Activated naive CD8-positive, alpha-beta T cell treated with anti-CD3 and anti-CD28 coated beads, Interleukin-2, amount 50 U/mL, for 24 hours (primary cell): ENCODE data around the gene PERM1.

Experiments used
- ATAC-seq: fragments of 150-1000 bp; cut with Tn5 transposase; one replicate; pipeline ENCODE4 v1.10.0; 2021
- DNase-seq: peaks from one replicate; pipeline ENCODE4 v3.0.0; 2021
- H3K27ac Mint-ChIP-seq: one replicate; pipeline ENCODE4 v1.8.0; 2021; ENCODE audit warnings: mild to moderate bottlenecking, mixed read lengths
- H3K27me3 Mint-ChIP-seq: one replicate; pipeline ENCODE4 v1.8.0; 2021; ENCODE audit warnings: mixed read lengths
- H3K36me3 Mint-ChIP-seq: one replicate; pipeline ENCODE4 v1.8.0; 2021; ENCODE audit warnings: low read depth, mixed read lengths
- H3K4me1 Mint-ChIP-seq: one replicate; pipeline ENCODE4 v1.8.0; 2021; ENCODE audit warnings: mixed read lengths
- H3K4me3 Mint-ChIP-seq: one replicate; pipeline ENCODE4 v1.8.0; 2021; ENCODE audit warnings: mild to moderate bottlenecking, moderate library complexity, mixed read lengths
- H3K9me3 Mint-ChIP-seq: one replicate; pipeline ENCODE4 v1.8.0; 2021; ENCODE audit warnings: mixed read lengths

PERM1 gene

GRCh38 chr1:928825-929661, 52.9 kb downstream of the PERM1 start:
- peaks cover 2% of the 10 kb centered on the region for H3K4me1 Mint-ChIP-seq
- H3K27me3 Mint-ChIP-seq: peaks cover 35% of the 10 kb centered on the region
- H3K36me3 Mint-ChIP-seq: no peaks in the 10 kb centered on the region
- DNase-seq: no peak
- no peaks in the 10 kb centered on the region for H3K9me3 Mint-ChIP-seq
- no peak overlapping the region for H3K27ac Mint-ChIP-seq
- ATAC-seq: no peak
- no peak overlapping the region for H3K4me3 Mint-ChIP-seq

GRCh38 chr1:927748-928147, 54.1 kb downstream of the PERM1 start:
- H3K27ac Mint-ChIP-seq: no peak overlapping the region
- peaks cover 8% of the 10 kb centered on the region for H3K4me1 Mint-ChIP-seq
- no peak overlapping the region for H3K4me3 Mint-ChIP-seq
- DNase-seq (no peak), ATAC-seq (no peak)
- peaks cover 42% of the 10 kb centered on the region for H3K27me3 Mint-ChIP-seq
- no peaks in the 10 kb centered on the region for H3K9me3 Mint-ChIP-seq
- no peaks in the 10 kb centered on the region for H3K36me3 Mint-ChIP-seq

- Mint-ChIP-seq H3K36me3 (no peaks in the 10 kb centered on the region), H3K4me3 (no peak overlapping the region), H3K27ac (no peak overlapping the region), H3K27me3 (peaks cover 47% of the 10 kb centered on the region), H3K9me3 (no peaks in the 10 kb centered on the region), H3K4me1 (peaks cover 8% of the 10 kb centered on the region)
- no peak for DNase-seq
- no peak for ATAC-seq
Observed at GRCh38 chr1:927234-927633, 54.7 kb downstream of the PERM1 start.

GRCh38 chr1:925561-926421, 56.1 kb downstream of the PERM1 start:
- H3K27ac Mint-ChIP-seq: no peak overlapping the region
- no peak for ATAC-seq
- H3K36me3 Mint-ChIP-seq: no peaks in the 10 kb centered on the region
- H3K4me1 Mint-ChIP-seq: peaks cover 14% of the 10 kb centered on the region
- no peaks in the 10 kb centered on the region for H3K9me3 Mint-ChIP-seq
- H3K4me3 Mint-ChIP-seq: peak overlapping the region; percentile 26
- peaks cover 52% of the 10 kb centered on the region for H3K27me3 Mint-ChIP-seq
- DNase-seq: no peak
